SK-N-SH (cell line): ENCODE data around the gene TMEM14A. TPM values are rescaled to one million over a fixed set of nuclear protein-coding genes. Genes with fewer than 3 reads are reported as not detected.

Source experiments
- CTCF ChIA-PET: fragments of 300-600, 350-600 bp; formaldehyde crosslinking; extraction: SDS; loops from one replicate; lab custom pipeline; 2021; lab: Yijun Ruan, JAX
- POLR2A ChIA-PET: fragments of 350-600 bp; sonication (Branson Sonifier 250); formaldehyde crosslinking; extraction: SDS; loops from one replicate; lab custom pipeline; 2020; ENCODE audit warnings: antibody characterized with exemption, inconsistent platforms; lab: Yijun Ruan, JAX
- DNase-seq: peaks from one replicate; pipeline ENCODE4 v3.0.0; 2012
- H2AFZ ChIP-seq: fragments of 200-600 bp; sonication (generic); 2 replicates; pipeline ENCODE4 v1.8.1; 2016; ENCODE audit warnings: antibody characterized with exemption, mild to moderate bottlenecking, low read depth
- H3F3A ChIP-seq: fragments of 200-600 bp; sonication (generic); replicated peaks from 2 replicates; pipeline ENCODE3; 2016; ENCODE audit warnings: antibody characterized with exemption, mild to moderate bottlenecking; ENCODE audit not compliant: insufficient read depth
- H3K27ac ChIP-seq, 2 experiments: fragments of 200-500 bp in 1 of 2; fragments of 200-600 bp in 1 of 2; sonication (Bioruptor generic) in 1 of 2; sonication (generic), shearing (Covaris generic) in 1 of 2; 2 replicates each; pipeline versions ENCODE4 v1.5.1 to v1.6.1; 2014 to 2016; ENCODE audit warnings: low read depth in 2 of 2, inconsistent platforms in 1 of 2, low read length in 1 of 2, mild to moderate bottlenecking in 1 of 2, mixed read lengths in 1 of 2
- H3K27me3 ChIP-seq: fragments of 200-600 bp; sonication (generic), shearing (Covaris generic); 2 replicates; pipeline ENCODE4 v1.6.1; 2016; ENCODE audit warnings: mixed run types; ENCODE audit not compliant: insufficient read depth
- H3K36me3 ChIP-seq, 2 experiments: fragments of 200-500 bp in 1 of 2; fragments of 200-600 bp in 1 of 2; sonication (Bioruptor generic) in 1 of 2; sonication (generic) in 1 of 2; replicated peaks in 1 of 2; 2 replicates each; pipeline versions ENCODE3 to v1.5.1; 2014 to 2016; ENCODE audit warnings: low read length in 1 of 2, mild to moderate bottlenecking in 1 of 2; ENCODE audit not compliant: insufficient read depth in 2 of 2, control insufficient read depth in 1 of 2
- H3K4me1 ChIP-seq, 2 experiments: fragments of 200-500 bp in 1 of 2; fragments of 200-600 bp in 1 of 2; sonication (Bioruptor generic) in 1 of 2; sonication (generic), shearing (Covaris generic) in 1 of 2; 2 replicates each; pipeline versions ENCODE4 v1.5.1 to v1.6.1; 2014 to 2016; ENCODE audit warnings: low read depth in 1 of 2, low read length in 1 of 2, mixed run types in 1 of 2; ENCODE audit not compliant: insufficient read depth in 2 of 2, control insufficient read depth in 1 of 2
- H3K4me2 ChIP-seq: fragments of 200-600 bp; sonication (generic), shearing (Covaris generic); 2 replicates; pipeline ENCODE4 v1.6.1; 2017; ENCODE audit warnings: mixed run types
- H3K4me3 ChIP-seq, 2 experiments: fragments of 200-500 bp in 1 of 2; fragments of 200-600 bp in 1 of 2; sonication (Bioruptor generic) in 1 of 2; sonication (generic), shearing (Covaris generic) in 1 of 2; 2 replicates each; pipeline versions ENCODE4 v1.5.1 to v1.8.1; 2014 to 2016; ENCODE audit warnings: low read depth in 2 of 2, inconsistent platforms in 1 of 2, low read length in 1 of 2, mild to moderate bottlenecking in 1 of 2, mixed read lengths in 1 of 2, moderate library complexity in 1 of 2
- H3K79me2 ChIP-seq: fragments of 200-600 bp; sonication (generic); 2 replicates; pipeline ENCODE4 v1.8.1; 2017; ENCODE audit warnings: mild to moderate bottlenecking; ENCODE audit not compliant: insufficient read depth
- H3K9ac ChIP-seq: fragments of 200-600 bp; sonication (generic); 2 replicates; pipeline ENCODE4 v1.6.1; 2017; ENCODE audit warnings: mixed run types
- H3K9me2 ChIP-seq: fragments of 200-600 bp; sonication (generic); 2 replicates; pipeline ENCODE4 v1.6.1; 2017; ENCODE audit warnings: mixed run types
- H3K9me3 ChIP-seq: fragments of 200-600 bp; sonication (generic); 2 replicates; pipeline ENCODE4 v1.6.1; 2017; ENCODE audit warnings: mixed run types, mild to moderate bottlenecking, moderate library complexity
- H4K20me1 ChIP-seq: fragments of 200-600 bp; sonication (generic); 2 replicates; pipeline ENCODE4 v1.6.1; 2017; ENCODE audit warnings: mild to moderate bottlenecking, mixed run types; ENCODE audit not compliant: insufficient read depth
- CHD2 ChIP-seq: fragments of 150-350 bp; IDR thresholded peaks from 2 replicates; pipeline ENCODE4 v1.6.1; 2018; ENCODE audit warnings: low read length; ENCODE audit not compliant: partially characterized antibody
- CTCF ChIP-seq: fragments of 200-600 bp; sonication (generic); IDR thresholded peaks from 2 replicates; pipeline ENCODE4 v1.6.1; 2017; ENCODE audit warnings: antibody characterized with exemption, mild to moderate bottlenecking, moderate library complexity
- EP300 ChIP-seq, 2 experiments: IDR thresholded peaks; 2 replicates each; pipeline versions ENCODE4 v1.4.0 to v1.6.1; 2012; ENCODE audit warnings: borderline replicate concordance in 1 of 2, low read depth in 1 of 2, low read length in 1 of 2
- FOSL2 ChIP-seq: IDR thresholded peaks from 2 replicates; pipeline ENCODE4 v1.4.0; 2012; ENCODE audit warnings: low read depth, mild to moderate bottlenecking, moderate library complexity, borderline replicate concordance
- FOXJ3 ChIP-seq: sonication (generic); formaldehyde crosslinking; IDR thresholded peaks from 2 replicates; pipeline ENCODE4 v1.5.1; 2020; ENCODE audit warnings: mild to moderate bottlenecking, missing genetic modification reagents
- FOXM1 ChIP-seq: IDR thresholded peaks from 2 replicates; pipeline ENCODE4 v1.4.0; 2012; ENCODE audit warnings: low read depth, mild to moderate bottlenecking
- JUND ChIP-seq: IDR thresholded peaks from 2 replicates; pipeline ENCODE4 v1.4.0; 2012
- MEF2A ChIP-seq: IDR thresholded peaks from 2 replicates; pipeline ENCODE4 v1.4.0; 2012; ENCODE audit warnings: low read depth, borderline replicate concordance
- MXI1 ChIP-seq: IDR thresholded peaks from 2 replicates; pipeline ENCODE4 v1.6.1; 2012; ENCODE audit warnings: mild to moderate bottlenecking, low read depth, low read length, improper control_type of control experiment
- NFIC ChIP-seq: IDR thresholded peaks from 2 replicates; pipeline ENCODE4 v1.4.0; 2012; ENCODE audit warnings: borderline replicate concordance
- NRF1 ChIP-seq: IDR thresholded peaks from 2 replicates; pipeline ENCODE4 v1.6.1; 2012; ENCODE audit warnings: low read depth, mild to moderate bottlenecking, low read length
- PBX3 ChIP-seq: IDR thresholded peaks from 2 replicates; pipeline ENCODE4; 2012
- POLR2AphosphoS5 ChIP-seq: IDR thresholded peaks from 2 replicates; pipeline ENCODE4 v1.6.1; 2012; ENCODE audit warnings: low read depth, low read length
- RAD21 ChIP-seq: IDR thresholded peaks from 2 replicates; pipeline ENCODE4 v1.6.1; 2012; ENCODE audit warnings: mild to moderate bottlenecking, low read length
- RFX5 ChIP-seq: IDR thresholded peaks from 2 replicates; pipeline ENCODE4 v1.6.1; 2012; ENCODE audit warnings: mild to moderate bottlenecking, improper control_type of control experiment, low read length
- RXRA ChIP-seq: IDR thresholded peaks from 2 replicates; pipeline ENCODE4 v1.4.0; 2012; ENCODE audit warnings: low read depth, mild to moderate bottlenecking, borderline replicate concordance
- SIN3A ChIP-seq: IDR thresholded peaks from 2 replicates; pipeline ENCODE4 v1.6.1; 2012; ENCODE audit warnings: low read depth, mild to moderate bottlenecking, low read length, moderate library complexity, borderline replicate concordance
- SMC3 ChIP-seq: IDR thresholded peaks from 2 replicates; pipeline ENCODE4 v1.6.1; 2012; ENCODE audit warnings: low read depth, low read length, improper control_type of control experiment
- TCF12 ChIP-seq: IDR thresholded peaks from 2 replicates; pipeline ENCODE4 v1.4.0; 2012
- TEAD4 ChIP-seq: IDR thresholded peaks from 2 replicates; pipeline ENCODE4 v1.4.0; 2012; ENCODE audit warnings: mild to moderate bottlenecking, borderline replicate concordance; ENCODE audit not compliant: insufficient read depth
- WGBS: methylation state at CpG from one replicate; pipeline ENCODE4 v1.1.6; 2017; ENCODE audit warnings: low lambda C conversion rate; 5-methylcytosine and 5-hydroxymethylcytosine counted together
- polyA plus RNA-seq, 3 experiments: library from polyadenylated mRNA; depleted of rRNA; stranded (reverse); fragments of >200 nt; gene quantifications; 2 replicates each; pipeline ENCODE4 v1.2.3, GENCODE V29; 2012

Gene TMEM14A
- polyA plus RNA-seq, 1 of the 3 experiments (the other 2 are of a cell fraction) = 42.4 TPM

- Histone ChIP-seq H3K36me3 (no peaks in the 10 kb centered on the region), H2AFZ (no peak overlapping the region), H3K4me1 (no peaks in the 10 kb centered on the region), H4K20me1 (no peaks in the 10 kb centered on the region), H3K27ac (no peak overlapping the region), H3K9ac (no peak overlapping the region), H3K27me3 (peaks cover 16% of the 10 kb centered on the region; the same call in 1 of the 2 replicates), H3K9me3 (no peaks in the 10 kb centered on the region), H3K9me2 (no peaks in the 10 kb centered on the region), H3K79me2 (no peaks in the 10 kb centered on the region), H3F3A (no peaks in the 10 kb centered on the region), H3K4me3 (no peak overlapping the region), H3K4me2 (no peak overlapping the region)
- POLR2A ChIA-PET = no interaction called here
- TF ChIP-seq NRF1 = no peak
- no peak for TF ChIP-seq MEF2A
- TF ChIP-seq EP300 (IDR thresholded peaks at IDR 0.05; ENCODE audit: borderline replicate concordance in 1 of 2, low read depth in 1 of 2, low read length in 1 of 2) = no peak
- TF ChIP-seq RXRA = no peak
- no peak for TF ChIP-seq FOXJ3
- TF ChIP-seq SIN3A = no peak
- TF ChIP-seq FOSL2 = no peak
- no peak for TF ChIP-seq RFX5
- CTCF ChIA-PET = interaction anchor here (2.7 kb wide), 1 partner anchor 10 kb away, joined by 9 read pairs; no protein-coding TSS in a partner anchor
- 39% methylated on average over 3 of the region's 3 CpGs for WGBS
- DNase-seq = no peak
These were observed 63.2 kb downstream of the TMEM14A start for GRCh38 chr6:52734072-52734471.

DNA sequence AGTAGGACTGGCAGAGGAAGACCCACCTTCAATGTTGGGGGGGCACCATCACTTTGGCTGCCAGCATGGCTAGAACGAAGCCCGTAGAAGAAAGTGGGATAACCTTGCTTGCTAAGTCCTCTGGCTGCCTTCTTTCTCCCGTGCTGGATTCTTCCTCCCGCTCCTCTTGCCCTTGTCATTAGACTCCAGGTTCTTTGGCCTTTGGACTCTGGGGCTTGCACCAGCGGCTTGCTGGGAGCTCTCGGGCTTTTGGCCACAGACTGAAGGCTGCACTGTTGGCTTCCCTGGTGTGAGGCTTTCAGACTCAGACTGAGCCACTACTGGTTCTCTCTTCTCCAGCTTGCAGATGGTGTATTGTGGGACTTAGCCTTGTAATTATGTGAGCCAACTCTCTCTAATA lies 64.2 kb downstream of the TMEM14A start:
- no peak overlapping the region for H3K27ac ChIP-seq
- H3K9me2 ChIP-seq = no peaks in the 10 kb centered on the region
- no peak overlapping the region for H3K4me3 ChIP-seq
- ChIA-PET POLR2A (interaction anchor here (0.6 kb wide), 1 partner anchor 17 kb away, joined by 4 read pairs; no protein-coding TSS in a partner anchor), CTCF (interaction anchor here (2.7 kb wide), 1 partner anchor 11 kb away, joined by 9 read pairs; no protein-coding TSS in a partner anchor)
- H3K79me2 ChIP-seq = no peaks in the 10 kb centered on the region
- H4K20me1 ChIP-seq = no peaks in the 10 kb centered on the region
- WGBS = 38% methylated on average over 6 of the region's 6 CpGs
- no peaks in the 10 kb centered on the region for H3K4me1 ChIP-seq
- no peaks in the 10 kb centered on the region for H3F3A ChIP-seq
- no peak overlapping the region for H3K9ac ChIP-seq
- DNase-seq = no peak
- H3K4me2 ChIP-seq = no peak overlapping the region
- peaks cover 16% of the 10 kb centered on the region; the same call in 1 of the 2 replicates for H3K27me3 ChIP-seq
- H3K36me3 ChIP-seq = no peaks in the 10 kb centered on the region
- TF ChIP-seq CHD2 (no peak), RAD21 (no peak), TCF12 (no peak), MEF2A (no peak), JUND (no peak), PBX3 (no peak), POLR2AphosphoS5 (no peak), MXI1 (no peak), SMC3 (no peak), FOXM1 (no peak), SIN3A (no peak), CTCF (no peak), FOSL2 (no peak), FOXJ3 (no peak), NRF1 (no peak), TEAD4 (no peak), NFIC (no peak)
- H3K9me3 ChIP-seq = no peaks in the 10 kb centered on the region
- H2AFZ ChIP-seq = no peak overlapping the region
